NCI-H1048 (cell line): ENCODE results near the gene POLR2M.

Experiments
- DNase-seq: peaks from one replicate; lab custom pipeline; 2025; lab: John Stamatoyannopoulos, UW

POLR2M gene

DNA sequence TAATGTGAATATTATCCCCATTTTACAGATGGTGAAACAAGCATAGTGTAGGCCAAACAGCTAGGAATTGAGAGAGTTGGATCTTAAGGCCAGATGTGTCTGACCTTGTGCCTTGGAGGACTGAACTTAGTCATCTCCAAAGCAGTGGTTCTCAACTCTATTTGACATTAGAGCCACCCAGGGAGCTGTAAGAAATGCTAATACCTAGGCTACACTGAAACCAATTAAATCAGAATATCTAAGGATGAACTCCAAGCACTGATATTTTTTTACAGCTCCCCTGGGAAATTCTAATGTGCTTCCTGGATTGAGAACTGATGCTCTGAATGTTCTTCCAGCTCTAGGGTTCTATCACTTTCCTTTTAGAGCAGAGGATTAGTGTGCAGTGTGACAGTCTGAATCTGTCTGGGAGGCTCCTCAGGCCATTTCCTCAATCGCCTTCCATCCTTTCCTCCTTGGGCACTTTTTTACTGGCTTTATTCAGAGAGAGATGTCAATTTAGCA lies 32.3 kb downstream of the POLR2M start:
- no peak for DNase-seq

DNA sequence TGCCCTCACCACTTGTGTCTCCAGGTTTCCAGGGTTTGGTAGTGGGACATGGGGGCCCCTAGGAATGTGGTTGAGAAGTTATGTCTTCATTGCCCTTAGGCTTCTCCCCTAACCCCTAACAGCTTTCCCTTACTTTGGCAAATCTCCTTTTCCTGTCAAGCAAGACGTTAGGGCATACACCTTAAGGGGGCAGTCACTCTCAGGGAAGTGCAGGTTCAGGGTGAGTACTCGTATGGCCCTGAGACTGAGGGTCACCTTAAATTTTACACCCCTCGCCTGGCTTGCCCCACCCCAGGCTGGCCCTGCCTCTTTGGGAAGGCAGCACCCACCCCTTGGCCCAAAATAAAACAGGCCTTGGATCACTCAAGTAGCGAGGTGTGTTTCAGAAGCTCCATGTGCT lies 33.5 kb downstream of the POLR2M start:
- DNase-seq: no peak

- no peak for DNase-seq
Measured at GRCh38 chr15:57741089-57741488, 34.6 kb downstream of the POLR2M start.

DNA sequence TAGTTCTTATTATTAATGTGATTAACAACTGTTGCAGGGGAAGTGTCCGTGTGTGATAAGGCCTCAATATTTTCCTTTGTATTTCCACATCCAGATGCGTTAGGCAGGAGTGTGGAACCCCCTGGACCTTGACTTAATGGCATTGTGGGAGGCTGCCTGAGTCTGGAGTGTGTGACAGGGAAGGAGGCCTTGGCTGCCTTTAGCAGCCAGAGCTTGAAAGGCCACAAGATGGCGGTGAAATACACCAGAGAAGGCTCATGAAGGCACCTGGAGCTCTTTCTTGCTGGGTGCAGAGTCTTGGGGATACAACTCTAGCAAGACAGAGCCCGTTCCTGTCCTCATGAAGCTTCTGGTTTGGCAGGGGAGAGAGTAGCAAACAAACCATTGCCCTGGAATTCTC lies 36.9 kb downstream of the POLR2M start:
- DNase-seq: no peak

DNA sequence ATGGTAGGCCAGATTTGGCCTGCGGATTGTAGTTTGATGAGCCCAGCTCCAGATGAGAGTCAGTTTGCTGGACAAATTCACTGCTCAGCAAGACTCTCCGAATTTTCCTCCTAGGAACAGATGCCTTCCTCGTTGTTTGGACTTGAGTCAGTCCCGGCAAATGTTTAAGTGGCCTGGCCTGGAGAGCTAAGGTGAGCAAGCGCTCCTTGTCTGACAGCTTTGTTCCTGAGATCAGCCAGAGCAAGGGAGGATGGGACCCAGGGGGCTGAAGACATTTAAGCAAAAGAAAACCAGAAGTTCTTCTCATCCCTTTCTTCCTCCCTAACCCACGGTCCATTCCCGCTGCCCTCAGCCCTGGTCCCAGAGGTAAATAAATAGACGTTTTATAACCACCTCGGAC lies 40.3 kb downstream of the POLR2M start:
- DNase-seq: no peak

GRCh38 chr15:57747206-57747896 lies 40.8 kb downstream of the POLR2M start:
- DNase-seq: no peak

GRCh38 chr15:57751177-57751800 lies 44.8 kb downstream of the POLR2M start:
- no peak for DNase-seq

DNA sequence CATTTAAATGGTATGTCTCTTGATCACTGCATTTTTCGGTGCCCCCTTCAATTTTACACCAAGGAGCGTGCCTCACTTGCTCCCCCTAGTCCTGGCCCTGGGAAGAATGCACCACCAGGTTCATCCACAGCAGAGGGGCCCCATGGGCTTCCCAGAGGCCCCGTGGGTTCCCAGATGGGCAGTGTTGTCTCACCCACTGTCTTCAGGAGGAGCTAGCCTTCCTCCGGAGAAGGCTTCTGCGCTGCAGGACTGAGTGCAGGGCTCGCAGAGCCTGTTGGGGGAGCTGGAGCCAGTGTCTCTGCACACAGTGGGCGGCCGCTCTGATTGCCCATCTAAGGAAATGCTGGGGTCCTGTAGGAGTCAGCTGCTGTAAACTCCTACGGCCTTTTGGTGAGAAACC lies 45.9 kb downstream of the POLR2M start:
- no peak for DNase-seq

DNA sequence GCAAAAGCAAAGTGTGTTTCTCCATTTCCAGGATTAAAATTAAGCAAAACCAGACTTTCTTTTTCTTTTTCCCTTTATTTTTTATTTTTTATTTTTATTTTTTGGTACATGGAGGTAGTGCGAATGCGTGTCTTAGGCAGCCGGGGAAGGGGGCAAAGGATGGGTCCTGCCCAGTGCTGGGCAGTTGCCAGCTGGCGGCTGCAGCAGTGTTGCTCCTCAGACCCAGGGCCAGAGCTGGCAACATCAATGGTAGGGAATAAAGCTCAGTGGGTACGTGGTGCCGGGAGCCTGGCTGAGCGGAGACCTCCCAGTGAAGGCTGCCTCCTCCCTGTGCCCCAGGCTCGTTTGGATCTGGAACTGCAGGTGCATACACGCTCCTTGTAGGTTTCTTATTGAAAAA lies 46.3 kb downstream of the POLR2M start:
- DNase-seq: no peak

DNA sequence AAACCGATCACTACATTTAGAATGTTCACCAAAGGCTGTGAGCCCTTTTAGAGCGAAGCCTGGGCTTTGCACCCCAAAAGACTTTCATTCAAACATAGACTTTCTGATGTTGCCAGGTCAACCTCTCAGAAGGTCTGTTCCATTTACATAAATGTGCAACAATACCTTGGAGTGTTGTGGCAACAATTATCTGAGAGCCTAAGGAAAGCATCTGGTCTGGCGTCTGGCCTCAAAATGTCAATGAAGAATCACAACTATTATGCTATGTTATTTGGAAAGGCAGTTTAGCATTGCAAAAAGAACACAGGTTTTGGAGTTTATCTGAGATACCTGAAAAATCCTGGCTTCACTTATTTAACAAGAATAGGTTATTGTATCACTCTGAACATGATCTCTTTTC lies 50.0 kb downstream of the POLR2M start:
- DNase-seq: no peak

- no peak for DNase-seq
Measured at GRCh38 chr15:57758560-57758959, 52.0 kb downstream of the POLR2M start.

- DNase-seq: no peak
Measured at GRCh38 chr15:57761562-57761961, 55.0 kb downstream of the POLR2M start.

DNA sequence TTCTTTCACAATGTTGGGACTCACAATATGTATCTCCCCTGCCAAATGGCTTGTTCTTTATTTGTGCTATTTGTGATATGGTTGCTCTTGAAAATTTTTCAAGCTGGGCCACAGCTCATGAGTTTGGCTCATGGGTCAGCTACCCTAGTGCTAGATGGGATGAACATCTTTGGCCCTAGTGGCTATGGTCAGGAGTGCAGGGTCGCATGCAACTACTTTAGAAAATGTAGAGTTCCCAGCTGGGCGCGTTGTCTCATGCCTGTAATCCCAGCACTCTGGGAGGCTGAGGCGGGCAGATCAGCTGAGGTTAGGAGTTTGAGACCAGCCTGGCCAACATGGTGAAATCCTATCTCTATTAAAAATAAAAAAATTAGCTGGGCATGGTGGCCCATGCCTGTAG lies 55.8 kb downstream of the POLR2M start:
- no peak for DNase-seq

- DNase-seq: no peak
Measured at GRCh38 chr15:57763176-57763964, 56.9 kb downstream of the POLR2M start.
